K562 (cell line): ENCODE measurements around the gene ZNF718. TPM values are rescaled to one million over a fixed set of nuclear protein-coding genes. Genes with fewer than 3 reads are reported as not detected.

Experiments used
- ATAC-seq: fragments of 200-7000 bp; cut with Tn5 transposase; 3 replicates; pipeline ENCODE4 v1.9.1; 2020; ENCODE audit warnings: moderate library complexity
- BruUV-seq: library from RNA; stranded (reverse); fragments of 400-500 nt; replicated peaks from 2 replicates; lab custom pipeline; 2021; lab: Mats Ljungman, UMichigan
- CTCF ChIA-PET: fragments of 300-600 bp; formaldehyde crosslinking; extraction: SDS; loops from one replicate; lab custom pipeline; 2021; ENCODE audit warnings: low intra/inter-chr PET ratio; lab: Yijun Ruan, JAX
- POLR2A ChIA-PET: fragments of 300-600, 350-650 bp; sonication (Branson Sonifier 250); formaldehyde crosslinking; extraction: SDS; loops from one replicate; lab custom pipeline; 2021; ENCODE audit warnings: antibody characterized with exemption, inconsistent platforms; lab: Yijun Ruan, JAX
- DNase-seq, 4 experiments: peaks; one replicate each; pipeline versions ENCODE4 v3.0.0 to v3.0.0-alpha.2; 2011 to 2018; ENCODE audit warnings: low spot score in 3 of 4, mixed read lengths in 3 of 4; ENCODE audit errors: extremely low read depth in 1 of 4
- FAIRE-seq: peaks from 2 replicates; lab custom pipeline; 2011; peaks lifted over from hg19 to GRCh38; lab: Jason Lieb, UNC
- H2AFZ ChIP-seq: 2 replicates; pipeline ENCODE4 v1.6.0; 2011; ENCODE audit warnings: low read depth, low read length, control low read depth, inconsistent platforms
- H3K27ac ChIP-seq: fragments of 200-600 bp; 3 replicates; pipeline ENCODE4 v1.8.0; 2011; ENCODE audit warnings: low read depth, mild to moderate bottlenecking, control low read depth, inconsistent platforms, low read length, moderate library complexity, mixed read lengths; ENCODE audit errors: extremely low read depth
- H3K27me3 ChIP-seq, 2 experiments: fragments of 300-600 bp in 1 of 2; 2 replicates in 1 of 2; 3 replicates in 1 of 2; pipeline versions ENCODE4 v1.6.0 to v1.8.0; 2011; ENCODE audit warnings: inconsistent platforms in 2 of 2, low read length in 2 of 2, mild to moderate bottlenecking in 1 of 2, mixed read lengths in 1 of 2, moderate library complexity in 1 of 2; ENCODE audit not compliant: control insufficient read depth in 2 of 2, insufficient read depth in 2 of 2
- H3K36me3 ChIP-seq: fragments of 300-600 bp; 3 replicates; pipeline ENCODE4 v1.8.0; 2011; ENCODE audit warnings: mild to moderate bottlenecking, low read length, inconsistent platforms; ENCODE audit not compliant: control insufficient read depth, insufficient read depth
- H3K4me1 ChIP-seq, 2 experiments: fragments of 200-600 bp in 1 of 2; replicated peaks in 1 of 2; 2 replicates in 1 of 2; 3 replicates in 1 of 2; pipeline versions ENCODE4 v1.5.1 to v1.8.0; 2011; ENCODE audit warnings: inconsistent platforms in 2 of 2, low read length in 2 of 2, mild to moderate bottlenecking in 1 of 2, mixed read lengths in 1 of 2, moderate library complexity in 1 of 2; ENCODE audit not compliant: control insufficient read depth in 2 of 2, insufficient read depth in 2 of 2
- H3K4me2 ChIP-seq: 2 replicates; pipeline ENCODE4 v1.6.1; 2011; ENCODE audit warnings: low read length, control low read depth, inconsistent platforms, mixed read lengths; ENCODE audit not compliant: insufficient read depth
- H3K4me3 ChIP-seq: fragments of 200-600 bp; sonication (generic), shearing (Covaris generic); 2 replicates; pipeline ENCODE4 v1.5.1; 2016; ENCODE audit warnings: control low read depth, inconsistent platforms
- H3K79me2 ChIP-seq: fragments of 200-600 bp; 3 replicates; pipeline ENCODE4 v1.8.0; 2011; ENCODE audit warnings: low read length, inconsistent platforms; ENCODE audit not compliant: control insufficient read depth, insufficient read depth
- H3K9ac ChIP-seq, 2 experiments: 2 replicates each; pipeline versions ENCODE4 v1.6.0 to v1.6.1; 2011; ENCODE audit warnings: low read depth in 2 of 2, low read length in 2 of 2, control low read depth in 1 of 2, inconsistent platforms in 1 of 2, mild to moderate bottlenecking in 1 of 2, mixed read lengths in 1 of 2; ENCODE audit not compliant: insufficient read depth in 1 of 2
- H3K9me1 ChIP-seq: one replicate; pipeline ENCODE4 v1.6.0; 2011; ENCODE audit warnings: inconsistent platforms, mild to moderate bottlenecking, low read length, moderate library complexity; ENCODE audit not compliant: control insufficient read depth, insufficient read depth
- H3K9me3 ChIP-seq: replicated peaks from 2 replicates; pipeline ENCODE4 v1.5.1; 2011; ENCODE audit warnings: low read depth, low read length, inconsistent platforms; ENCODE audit not compliant: control insufficient read depth, insufficient read depth
- H4K20me1 ChIP-seq: replicated peaks from 2 replicates; pipeline ENCODE4 v1.6.1; 2011; ENCODE audit warnings: low read length, inconsistent platforms, mixed read lengths; ENCODE audit not compliant: control insufficient read depth, insufficient read depth
- BDP1 ChIP-seq: IDR thresholded peaks from 3 replicates; pipeline ENCODE4 v1.6.1; 2011; ENCODE audit not compliant: insufficient read length, insufficient read depth
- BMI1 ChIP-seq: fragments of 150-350 bp; IDR thresholded peaks from 2 replicates; pipeline ENCODE4 v1.6.1; 2014; ENCODE audit warnings: low read length
- ESRRA ChIP-seq: fragments of 450-650 bp; IDR thresholded peaks from 2 replicates; pipeline ENCODE4 v1.6.1; 2014; ENCODE audit warnings: low read depth, mild to moderate bottlenecking, moderate library complexity, borderline replicate concordance
- MXI1 ChIP-seq: IDR thresholded peaks from 2 replicates; pipeline ENCODE4 v1.6.1; 2011; ENCODE audit warnings: low read depth, mild to moderate bottlenecking, improper control_type of control experiment, low read length
- ZNF668 ChIP-seq: fragments of 250-450 bp; sonication (Bioruptor Pico); IDR thresholded peaks from 2 replicates; pipeline ENCODE4 v1.8.0; 2022; ENCODE audit warnings: mild to moderate bottlenecking, inconsistent platforms
- WGBS: fragments of 100-300 bp; shearing (Covaris generic); methylation state at CpG from one replicate; pipeline ENCODE4 v1.1.6; 2016; ENCODE audit warnings: low coverage, mixed read lengths; ENCODE audit not compliant: insufficient coverage; ENCODE audit errors: missing lambda C conversion rate; 5-methylcytosine and 5-hydroxymethylcytosine counted together
- in situ Hi-C: fragments of 300-500 bp; cut with MboI; formaldehyde crosslinking; loops from 4 replicates; pipeline ENCODE4 v1.15.0; 2018; ENCODE audit warnings: inconsistent platforms, mixed read lengths
- intact Hi-C: fragments of 100-400 bp; cut with micrococcal nuclease; formaldehyde crosslinking; loops from 2 replicates; pipeline ENCODE4 v1.14.2; 2022
- polyA plus RNA-seq, 8 experiments: library from polyadenylated mRNA; depleted of rRNA in 4 of 8; stranded (reverse) in 5 of 8; unstranded in 3 of 8; fragments of >200 nt; fragmentation: Nextera tagmentation in 2 of 8; fragmentation: Illumina TruSeq in 1 of 8; extraction: Ambion mirVana in 2 of 8; extraction: Trizol in 1 of 8; gene quantifications; 2 replicates each; pipeline versions ENCODE4 v1.2.1 to v1.2.3, GENCODE V29; 2011 to 2014; ENCODE audit warnings: inconsistent platforms in 1 of 8, missing spikeins in 1 of 8
- total RNA-seq, 7 experiments: library from RNA; depleted of rRNA in 6 of 7; stranded (reverse); fragments of >200 nt in 6 of 7; fragmentation: Illumina TruSeq in 2 of 7; extraction: Trizol in 2 of 7; gene quantifications; 2 replicates each; pipeline versions ENCODE4 v1.2.1 to v1.2.3, GENCODE V29; 2011 to 2021; ENCODE audit warnings: low replicate concordance in 1 of 7
- TF ChIP-seq, protein P1 (sequence below): sonication (generic); formaldehyde crosslinking; IDR thresholded peaks from 2 replicates; pipeline ENCODE4 v1.8.0; 2023; ENCODE audit warnings: mild to moderate bottlenecking, missing genetic modification reagents
- TF ChIP-seq, protein P2 (sequence below): sonication (generic); formaldehyde crosslinking; IDR thresholded peaks from 2 replicates; pipeline ENCODE4 v1.8.0; 2023; ENCODE audit warnings: mild to moderate bottlenecking, missing genetic modification reagents

Gene ZNF718
- total and polyA plus RNA-seq, 9 of the 15 experiments (the other 6 are each of a cell fraction or from before 2014, with no cell fraction given), result 1.00 to 5.3 (median 2.7) TPM

DNA sequence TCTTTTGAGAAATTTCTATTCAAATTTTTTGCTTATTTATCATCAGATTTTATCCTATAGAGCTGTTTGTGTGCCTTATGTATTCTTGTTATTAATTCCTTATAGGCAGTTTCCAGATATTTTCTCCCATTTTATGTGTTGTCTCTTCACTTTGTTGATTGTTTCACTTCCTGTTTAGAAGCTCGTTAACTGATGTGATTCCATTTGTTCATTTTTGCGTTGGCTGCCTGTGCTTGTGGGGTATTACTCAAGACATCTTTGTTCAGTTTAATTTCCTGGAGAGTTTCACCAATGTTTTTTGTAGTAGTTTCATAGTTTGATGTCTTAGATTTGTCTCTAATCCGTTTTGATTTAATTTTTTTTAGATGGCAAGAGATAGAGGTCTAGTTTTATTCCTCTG, 14.6 kb downstream of the ZNF718 start:
- 40% methylated on average over 3 of the region's 3 CpGs for WGBS

More for the DNA sequence above, 14.6 kb downstream of the ZNF718 start:
- H3K9me1 ChIP-seq, result no peaks in the 10 kb centered on the region
- ATAC-seq, result no peak
- H3K27me3 ChIP-seq, result no peaks in the 10 kb centered on the region
- no TSS peak for BruUV-seq
- in situ Hi-C loops (no loop called here), intact Hi-C loops (no loop called here)
- H3K9me3 ChIP-seq, result peaks cover 7% of the 10 kb centered on the region
- no peak for FAIRE-seq
- TF ChIP-seq, protein P1, sequence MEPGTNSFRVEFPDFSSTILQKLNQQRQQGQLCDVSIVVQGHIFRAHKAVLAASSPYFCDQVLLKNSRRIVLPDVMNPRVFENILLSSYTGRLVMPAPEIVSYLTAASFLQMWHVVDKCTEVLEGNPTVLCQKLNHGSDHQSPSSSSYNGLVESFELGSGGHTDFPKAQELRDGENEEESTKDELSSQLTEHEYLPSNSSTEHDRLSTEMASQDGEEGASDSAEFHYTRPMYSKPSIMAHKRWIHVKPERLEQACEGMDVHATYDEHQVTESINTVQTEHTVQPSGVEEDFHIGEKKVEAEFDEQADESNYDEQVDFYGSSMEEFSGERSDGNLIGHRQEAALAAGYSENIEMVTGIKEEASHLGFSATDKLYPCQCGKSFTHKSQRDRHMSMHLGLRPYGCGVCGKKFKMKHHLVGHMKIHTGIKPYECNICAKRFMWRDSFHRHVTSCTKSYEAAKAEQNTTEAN (CRISPR knock-in tag), result no peak
- TF ChIP-seq BMI1, result no peak
- TF ChIP-seq, protein P2, sequence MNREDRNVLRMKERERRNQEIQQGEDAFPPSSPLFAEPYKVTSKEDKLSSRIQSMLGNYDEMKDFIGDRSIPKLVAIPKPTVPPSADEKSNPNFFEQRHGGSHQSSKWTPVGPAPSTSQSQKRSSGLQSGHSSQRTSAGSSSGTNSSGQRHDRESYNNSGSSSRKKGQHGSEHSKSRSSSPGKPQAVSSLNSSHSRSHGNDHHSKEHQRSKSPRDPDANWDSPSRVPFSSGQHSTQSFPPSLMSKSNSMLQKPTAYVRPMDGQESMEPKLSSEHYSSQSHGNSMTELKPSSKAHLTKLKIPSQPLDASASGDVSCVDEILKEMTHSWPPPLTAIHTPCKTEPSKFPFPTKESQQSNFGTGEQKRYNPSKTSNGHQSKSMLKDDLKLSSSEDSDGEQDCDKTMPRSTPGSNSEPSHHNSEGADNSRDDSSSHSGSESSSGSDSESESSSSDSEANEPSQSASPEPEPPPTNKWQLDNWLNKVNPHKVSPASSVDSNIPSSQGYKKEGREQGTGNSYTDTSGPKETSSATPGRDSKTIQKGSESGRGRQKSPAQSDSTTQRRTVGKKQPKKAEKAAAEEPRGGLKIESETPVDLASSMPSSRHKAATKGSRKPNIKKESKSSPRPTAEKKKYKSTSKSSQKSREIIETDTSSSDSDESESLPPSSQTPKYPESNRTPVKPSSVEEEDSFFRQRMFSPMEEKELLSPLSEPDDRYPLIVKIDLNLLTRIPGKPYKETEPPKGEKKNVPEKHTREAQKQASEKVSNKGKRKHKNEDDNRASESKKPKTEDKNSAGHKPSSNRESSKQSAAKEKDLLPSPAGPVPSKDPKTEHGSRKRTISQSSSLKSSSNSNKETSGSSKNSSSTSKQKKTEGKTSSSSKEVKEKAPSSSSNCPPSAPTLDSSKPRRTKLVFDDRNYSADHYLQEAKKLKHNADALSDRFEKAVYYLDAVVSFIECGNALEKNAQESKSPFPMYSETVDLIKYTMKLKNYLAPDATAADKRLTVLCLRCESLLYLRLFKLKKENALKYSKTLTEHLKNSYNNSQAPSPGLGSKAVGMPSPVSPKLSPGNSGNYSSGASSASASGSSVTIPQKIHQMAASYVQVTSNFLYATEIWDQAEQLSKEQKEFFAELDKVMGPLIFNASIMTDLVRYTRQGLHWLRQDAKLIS (CRISPR knock-in tag), result no peak
- TF ChIP-seq ESRRA, result no peak
- no peak for TF ChIP-seq BDP1
- no peak for TF ChIP-seq ZNF668 (CRISPR knock-in tag)
- no peak for TF ChIP-seq MXI1
- H4K20me1 ChIP-seq, result no peaks in the 10 kb centered on the region
- H3K79me2 ChIP-seq, result peaks cover 17% of the 10 kb centered on the region; the same call in 2 of the 3 replicates
- H3K27ac ChIP-seq, result no peak overlapping the region
- H3K4me2 ChIP-seq, result no peak overlapping the region
- ChIA-PET POLR2A (interaction anchor here (2.9 kb wide), 1 partner anchor 14 kb away, joined by 8 read pairs; the partner anchor contains the start of gene ZNF718), CTCF (no interaction called here)
- H3K9ac ChIP-seq, result no peak overlapping the region
- H3K36me3 ChIP-seq, result peaks cover 47% of the 10 kb centered on the region
- no peak overlapping the region for H2AFZ ChIP-seq
- DNase-seq, result no peak
- no peak overlapping the region for H3K4me3 ChIP-seq
- no peaks in the 10 kb centered on the region for H3K4me1 ChIP-seq
